ENCODE measurements around the gene MYO18B.
"Not testable (repeated sequence)": the region's sequence is repeated elsewhere in the genome, so short reads cannot be mapped to it uniquely, and the experiment has no call there.

- not testable (repeated sequence) for TF ChIP-seq EZH2 (IDR thresholded peaks at IDR 0.05; ENCODE audit: low read length, unreplicated experiment); CTCF (conservative IDR thresholded peaks at IDR 0.05; ENCODE audit: low read depth, low read length); EZH2phosphoT487 (IDR thresholded peaks at IDR 0.05; ENCODE audit: borderline replicate concordance, low read length)
Observed at GRCh38 chr22:25708430-25708829, 33.6 kb upstream of the MYO18B start.

Measured in PC-3 (cell line).